ENCODE data around the gene PAFAH1B2. TPM values are rescaled to one million over a fixed set of nuclear protein-coding genes. Genes with fewer than 3 reads are reported as not detected.

PAFAH1B2 gene
- total and polyA plus RNA-seq, 2 donors (not counting 3 experiments of a cell fraction or from before 2014, with no cell fraction given) = 34.2 to 128 TPM

GRCh38 chr11:117098269-117099232 lies 45.5 kb upstream of the PAFAH1B2 start, which contains the start of gene SIK3:
Gene SIK3 (minus strand): TSS chr11:117098428. CDS start chr11:117098415, 13 bp downstream.
- Histone ChIP-seq H3K9ac (replicated peaks; ENCODE audit: extremely low read depth, insufficient read depth, low read length) (peak within 1 kb of the TSS; percentile 99), H3K9me1 (replicated peaks; ENCODE audit: control insufficient read depth, extremely low read depth, insufficient read depth, low read length) (no peaks in the 10 kb centered on the region), H3K27me3 (ENCODE audit: control insufficient read depth in 2 of 2, insufficient read depth in 2 of 2, low read length in 2 of 2) (no peaks in the 10 kb centered on the region), H3K9me3 (replicated peaks; ENCODE audit: control insufficient read depth, insufficient read depth, low read length) (no peaks in the 10 kb centered on the region), H3K27ac (ENCODE audit: insufficient read depth, low read depth, low read length) (peak within 1 kb of the TSS; percentile 98), H3K4me1 (ENCODE audit: control insufficient read depth, extremely low read depth, insufficient read depth, low read length) (peaks cover 17% of the 10 kb centered on the region), H4K20me1 (replicated peaks; ENCODE audit: control insufficient read depth, extremely low read depth, insufficient read depth, low read length) (no peaks in the 10 kb centered on the region), H3K36me3 (ENCODE audit: control insufficient read depth in 2 of 2, extremely low read depth in 1 of 2, insufficient read depth in 2 of 2, low read length in 2 of 2) (no peaks in the 10 kb centered on the region), H3K79me2 (ENCODE audit: control insufficient read depth, insufficient read depth, low read length) (peaks cover 16% of the 10 kb centered on the region), H2AFZ (ENCODE audit: low read depth, low read length) (peak within 1 kb of the TSS; percentile 68), H3K4me3 (replicated peaks in 1 of 3; ENCODE audit: insufficient read depth in 1 of 3, low read depth in 1 of 3, low read length in 3 of 3) (peak within 1 kb of the TSS; percentile 67 to 82 (median 74)), H3K4me2 (ENCODE audit: insufficient read depth, low read length) (peak within 1 kb of the TSS; percentile 89)
- BruUV-seq (replicated peaks) = TSS peak; percentile 99
- FAIRE-seq (peak; percentile 93), DNase-seq (ENCODE audit: low read depth, low spot score) (peak; percentile 92)
- TF ChIP-seq JUN (IDR thresholded peaks at IDR 0.05; ENCODE audit: borderline replicate concordance, insufficient read depth, insufficient read length, low read depth) (peak; percentile 21), GATA2 (IDR thresholded peaks at IDR 0.05; ENCODE audit: insufficient read depth, insufficient read length, low read depth, low read length) (no peak), POLR2AphosphoS5 (IDR thresholded peaks at IDR 0.05; ENCODE audit: insufficient read depth, low read depth, low read length) (peak; percentile 42), EZH2 (IDR thresholded peaks at IDR 0.05; ENCODE audit: borderline replicate concordance, low read depth, low read length, severe bottlenecking) (no peak), MAX (IDR thresholded peaks at IDR 0.05; ENCODE audit: insufficient read depth, insufficient read length) (peak; percentile 98), POLR2A (IDR thresholded peaks at IDR 0.05; ENCODE audit: low read depth, low read length) (no peak), FOS (IDR thresholded peaks at IDR 0.05; ENCODE audit: borderline replicate concordance, insufficient read depth, low read length) (peak; percentile 12), CTCF (IDR thresholded peaks at IDR 0.05; ENCODE audit: extremely low read depth in 1 of 2, insufficient read depth in 1 of 2, low read depth in 1 of 2, low read length in 2 of 2) (peak; percentile 15 to 53), MYC (IDR thresholded peaks at IDR 0.05; ENCODE audit: low read depth, low read length) (peak; percentile 12)
- ChIA-PET CTCF (interaction anchor here (0.8 to 4.8 kb wide), 12 partner anchors 10 to 308 kb away, joined by 3 to 38 read pairs (median 4); partner anchors contain the start of genes APOA5 and PAFAH1B2), POLR2A (interaction anchor here (0.6 to 0.9 kb wide), 6 partner anchors 53 to 311 kb away, joined by 3 to 6 read pairs (median 3); partner anchors contain the start of gene ZPR1)
- dilution Hi-C loops (cut with MboI; ENCODE audit: extremely low pct_ligation_motif_present, low sequenced_read_pairs) = no loop called here
- intact Hi-C loops (cut with micrococcal nuclease) = loop anchor here (1.0 to 5.0 kb wide), 6 partner anchors 26 to 307 kb away; partner anchors contain the start of gene APOA5

All from endothelial cell of umbilical vein (primary cell).